Measurements from ENCODE around the gene PIAS3.
"Not testable (repeated sequence)": the region's sequence is repeated elsewhere in the genome, so short reads cannot be mapped to it uniquely, and the experiment has no call there.

PIAS3 gene

GRCh38 chr1:145874646-145875045, 15.8 kb upstream of the PIAS3 start:
- DNase-seq (ENCODE audit: low read depth), result no peak

GRCh38 chr1:145871994-145872924, 13.4 kb upstream of the PIAS3 start:
- no peak for DNase-seq (ENCODE audit: low read depth)

GRCh38 chr1:145868232-145868631, 9.4 kb upstream of the PIAS3 start:
- no peak for DNase-seq (ENCODE audit: low read depth)

GRCh38 chr1:145863282-145864018, 4.6 kb upstream of the PIAS3 start:
- no peak for DNase-seq (ENCODE audit: low read depth)

GRCh38 chr1:145859491-145860023, 676 bp upstream of the PIAS3 start:
- DNase-seq (ENCODE audit: low read depth), result peak; percentile 65

GRCh38 chr1:145858238-145858900, 512 bp downstream of the PIAS3 start:
- peak; percentile 53 for DNase-seq (ENCODE audit: low read depth)

- DNase-seq (ENCODE audit: low read depth), result no peak
Measured at GRCh38 chr1:145857170-145857569, 1.7 kb downstream of the PIAS3 start.

GRCh38 chr1:145855426-145855948, 3.4 kb downstream of the PIAS3 start:
- no peak for DNase-seq (ENCODE audit: low read depth)

- DNase-seq (ENCODE audit: low read depth), result no peak
Measured at GRCh38 chr1:145849356-145850160, 9.3 kb downstream of the PIAS3 start.

GRCh38 chr1:145847827-145848226, 11.1 kb downstream of the PIAS3 start:
- DNase-seq (ENCODE audit: low read depth), result no peak

GRCh38 chr1:145846201-145846612, 12.7 kb downstream of the PIAS3 start:
- DNase-seq (ENCODE audit: low read depth), result no peak

GRCh38 chr1:145845514-145846161, 13.2 kb downstream of the PIAS3 start, which contains the start of gene NUDT17:
TSS of gene NUDT17 (plus strand) at chr1:145845630. CDS start at chr1:145845641, 11 bp downstream.
- peak; percentile 67 for DNase-seq (ENCODE audit: low read depth)

- DNase-seq (ENCODE audit: low read depth), result no peak
Measured at GRCh38 chr1:145845144-145845513, 13.8 kb downstream of the PIAS3 start.

GRCh38 chr1:145843031-145843430, 15.8 kb downstream of the PIAS3 start:
- DNase-seq (ENCODE audit: low read depth), result no peak

- DNase-seq (ENCODE audit: low read depth), result no peak
Measured at GRCh38 chr1:145837656-145838055, 21.2 kb downstream of the PIAS3 start.

- DNase-seq (ENCODE audit: low read depth), result not testable (repeated sequence)
Measured at GRCh38 chr1:145830810-145831209, 28.1 kb downstream of the PIAS3 start.

GRCh38 chr1:145828367-145829026, 30.4 kb downstream of the PIAS3 start:
- no peak for DNase-seq (ENCODE audit: low read depth)

- no peak for DNase-seq (ENCODE audit: low read depth)
Measured at GRCh38 chr1:145827966-145828365, 30.9 kb downstream of the PIAS3 start.

GRCh38 chr1:145826030-145826429, 32.9 kb downstream of the PIAS3 start:
- DNase-seq (ENCODE audit: low read depth), result no peak

- DNase-seq (ENCODE audit: low read depth), result no peak
Measured at GRCh38 chr1:145824499-145824842, 34.4 kb downstream of the PIAS3 start.

All from activated gamma-delta T cell treated with anti-CD3 and anti-CD28 coated beads, Interleukin-2, amount 50 U/mL, for 16 hours (primary cell).